HG03457 (cell line): ENCODE results near the gene PRM3.
A peak's percentile ranks its signal among the peaks of the same experiment; 100 is the strongest.

Experiments
- ATAC-seq: cut with Tn5 transposase; IDR thresholded peaks from one replicate; pipeline ENCODE4 v1.9.1; 2021; ENCODE audit warnings: moderate number of reproducible peaks; ENCODE audit not compliant: unreplicated experiment

PRM3 gene, protein sequence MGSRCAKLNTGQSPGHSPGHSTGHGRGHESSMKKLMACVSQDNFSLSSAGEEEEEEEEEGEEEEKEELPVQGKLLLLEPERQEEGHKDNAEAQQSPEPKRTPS

DNA sequence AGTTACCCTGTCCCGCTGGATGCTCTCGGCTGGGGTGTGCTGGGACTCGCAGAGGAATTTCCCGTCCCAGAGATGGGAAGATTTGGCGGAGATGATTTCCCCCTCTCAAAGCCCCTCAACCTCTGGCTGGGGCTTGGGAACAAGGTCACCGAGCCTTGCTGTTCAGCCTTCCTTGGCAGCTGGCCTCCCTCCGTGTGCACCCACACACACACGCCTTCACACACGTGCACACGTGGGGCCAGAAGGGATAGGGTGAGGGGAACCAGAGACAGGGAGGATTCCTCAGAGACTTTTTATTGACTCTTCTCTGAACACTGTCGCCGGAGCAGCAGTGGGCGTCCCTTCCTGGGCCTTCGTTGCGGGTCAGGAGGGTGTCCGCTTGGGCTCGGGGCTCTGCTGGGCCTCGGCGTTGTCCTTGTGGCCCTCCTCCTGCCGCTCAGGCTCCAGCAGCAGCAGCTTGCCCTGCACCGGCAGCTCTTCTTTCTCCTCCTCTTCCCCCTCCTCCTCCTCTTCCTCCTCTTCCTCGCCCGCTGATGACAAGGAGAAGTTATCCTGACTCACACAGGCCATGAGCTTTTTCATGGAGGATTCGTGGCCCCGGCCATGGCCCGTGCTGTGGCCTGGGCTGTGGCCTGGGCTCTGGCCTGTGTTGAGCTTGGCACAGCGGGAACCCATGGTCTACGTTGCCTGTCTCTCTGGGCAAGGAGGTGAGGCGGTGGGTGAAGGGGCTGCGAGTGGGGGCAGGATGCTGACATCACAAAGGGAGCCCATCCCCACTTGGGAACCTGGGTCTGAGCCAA lies at the start of gene PRM3:
Gene PRM3, minus strand, starts transcription at position 709 of the 800 bp plus-strand sequence. Its CDS starts 34 bp downstream, at position 675.
- no peak for ATAC-seq

DNA sequence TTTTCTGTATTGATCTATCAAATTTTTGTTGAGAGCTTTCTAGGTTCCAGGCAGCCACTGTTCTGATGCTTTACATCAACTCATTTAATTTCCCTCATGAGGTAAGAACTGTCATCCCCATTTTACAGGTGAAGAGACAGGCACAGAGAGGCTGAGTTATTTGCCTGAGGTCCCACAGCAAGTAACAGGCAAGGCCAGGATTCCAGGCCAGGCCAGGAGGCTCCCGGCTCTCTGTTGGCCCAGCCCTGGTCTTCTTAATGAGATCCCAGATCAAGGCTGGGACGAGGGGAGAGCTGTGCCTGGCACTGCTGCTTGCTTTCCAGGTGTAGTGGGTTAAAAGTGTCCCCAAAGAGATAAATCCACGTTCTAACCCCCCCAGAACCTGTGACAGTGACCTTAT lies 49.4 kb upstream of the PRM3 start:
- ATAC-seq, result no peak

DNA sequence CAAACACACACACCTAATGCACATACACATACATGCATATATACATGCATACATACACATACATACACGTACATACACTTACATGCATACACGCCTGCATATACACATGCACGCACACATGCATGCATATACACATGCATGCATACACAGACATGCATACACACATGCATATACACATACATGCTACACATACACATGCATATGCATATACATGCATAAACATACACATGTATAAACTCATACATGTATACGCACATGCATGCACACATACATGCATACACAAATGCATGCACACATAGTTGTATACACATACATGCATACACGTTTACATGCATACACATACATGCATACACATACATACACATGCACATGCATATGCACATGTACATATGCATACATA lies 48.2 kb upstream of the PRM3 start:
- no peak for ATAC-seq

DNA sequence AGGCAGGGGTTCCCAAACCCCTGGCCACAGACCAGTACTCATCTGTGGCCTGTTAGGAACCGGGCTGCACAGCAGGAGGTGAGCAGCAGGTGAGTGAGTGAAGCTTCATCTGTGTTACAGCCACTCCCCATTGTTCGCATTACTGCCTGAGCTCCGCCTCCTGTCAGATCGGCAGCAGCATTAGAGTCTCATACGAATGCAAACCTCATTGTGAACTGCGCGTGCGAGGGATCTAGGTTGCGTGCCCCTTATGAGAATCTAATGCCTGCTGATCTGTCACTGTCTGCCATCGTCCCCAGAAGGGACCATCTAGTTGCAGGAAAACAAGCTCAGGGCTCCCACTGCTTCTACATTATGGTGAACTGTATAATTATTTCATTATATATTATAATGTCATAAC lies 46.7 kb upstream of the PRM3 start:
- ATAC-seq, result no peak

DNA sequence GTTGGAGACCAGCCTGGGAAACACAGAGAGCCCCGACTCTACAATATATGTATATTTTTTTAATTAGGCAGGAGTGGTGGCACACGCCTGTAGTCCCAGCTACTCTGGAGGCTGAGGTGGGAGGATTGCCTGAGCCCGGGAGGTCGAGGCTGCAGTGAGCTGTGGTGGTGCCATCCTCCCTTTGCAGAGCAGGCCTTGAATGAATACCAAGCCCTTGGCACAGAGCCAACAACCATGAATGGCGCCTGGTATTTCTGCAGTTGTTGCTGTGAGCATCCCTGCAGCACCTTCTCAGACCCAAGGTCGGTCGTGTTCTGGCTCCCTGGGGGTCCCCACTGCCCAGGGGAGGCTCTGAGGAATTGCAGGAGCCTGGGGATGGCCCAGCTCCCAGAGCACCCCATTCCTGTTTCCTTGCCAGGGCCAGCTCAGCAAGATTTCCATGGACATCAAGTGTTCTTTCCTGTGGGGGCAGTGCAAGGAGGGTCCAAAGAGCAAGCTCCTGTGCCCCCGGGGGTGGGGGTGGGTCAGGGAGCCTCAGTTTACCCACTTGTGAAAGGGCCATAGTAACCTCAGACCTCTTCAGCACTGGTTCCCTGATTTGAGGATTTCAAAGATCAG lies 46.2 kb upstream of the PRM3 start:
- ATAC-seq, result no peak

DNA sequence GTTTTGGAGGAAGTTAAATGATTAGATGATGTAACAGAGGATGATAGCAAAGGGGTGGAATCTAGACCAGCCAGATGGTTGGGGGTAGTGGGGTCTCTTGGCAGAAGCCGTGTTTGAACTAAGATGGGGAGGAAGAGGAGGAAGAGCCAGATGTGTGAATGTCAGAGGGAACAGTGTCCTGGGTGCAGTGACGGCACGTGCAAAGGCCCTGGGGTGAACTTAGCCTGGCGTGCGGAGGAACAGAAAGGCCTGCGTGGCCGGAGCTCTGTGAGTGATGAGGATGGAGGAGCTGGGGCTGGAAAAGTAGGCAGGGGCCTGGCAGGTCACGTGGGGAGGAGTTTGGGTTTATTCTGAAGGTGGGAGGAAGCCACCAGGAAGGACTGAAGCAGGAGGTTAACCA lies 45.4 kb upstream of the PRM3 start:
- ATAC-seq, result no peak

DNA sequence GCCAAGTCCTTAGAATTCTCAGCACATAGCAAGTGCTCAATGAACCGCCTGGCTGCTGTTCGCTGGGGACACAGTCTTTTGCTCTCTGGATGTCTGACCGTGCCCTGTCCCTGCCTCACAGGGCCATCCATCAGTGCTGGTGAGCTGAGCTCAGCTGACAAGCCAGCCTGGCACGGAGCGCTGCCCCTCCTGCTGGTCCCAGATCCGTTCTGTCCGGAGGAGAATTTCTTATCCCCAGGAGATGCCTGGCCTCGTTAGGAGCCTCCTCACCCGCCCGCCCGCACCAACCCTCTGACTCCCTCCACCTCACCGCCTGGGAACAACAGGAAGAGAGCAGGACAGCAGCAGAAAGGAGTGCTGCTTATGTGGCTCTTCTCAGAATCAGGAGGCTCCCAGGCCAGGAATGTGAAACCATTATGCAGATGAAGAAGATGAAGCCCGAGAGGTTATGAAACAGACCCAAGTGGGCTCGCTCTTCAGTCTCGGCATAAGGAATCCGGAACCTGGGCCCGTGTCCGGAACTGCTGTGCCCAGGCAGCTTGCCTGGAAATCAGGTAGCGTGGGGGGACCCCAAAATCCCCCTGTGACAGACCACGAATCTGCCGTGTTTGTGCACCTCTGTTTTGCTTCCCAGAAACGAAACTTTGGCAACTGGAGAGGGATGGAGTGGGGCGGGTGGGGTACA lies 43.0 kb upstream of the PRM3 start:
- no peak for ATAC-seq

DNA sequence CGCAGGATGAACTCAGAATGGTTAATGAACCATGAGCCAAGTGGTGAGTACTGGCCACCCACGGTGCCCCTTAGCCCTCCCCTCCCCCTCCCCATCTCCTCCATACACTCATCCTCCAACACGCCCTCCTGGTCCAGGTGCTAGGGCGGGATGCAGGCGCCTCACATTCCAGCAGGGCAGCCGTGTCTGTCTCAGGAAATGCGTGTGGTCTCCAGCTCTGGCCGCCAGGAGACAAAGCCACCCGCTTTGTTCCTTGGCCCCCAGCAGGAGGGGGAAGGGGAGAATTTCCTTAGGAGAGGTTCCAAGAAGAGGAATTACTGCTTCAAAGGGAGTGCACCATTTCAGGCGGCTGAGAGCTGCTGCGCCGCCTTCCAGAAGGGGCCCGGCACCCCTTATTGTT lies 42.1 kb upstream of the PRM3 start:
- no peak for ATAC-seq

DNA sequence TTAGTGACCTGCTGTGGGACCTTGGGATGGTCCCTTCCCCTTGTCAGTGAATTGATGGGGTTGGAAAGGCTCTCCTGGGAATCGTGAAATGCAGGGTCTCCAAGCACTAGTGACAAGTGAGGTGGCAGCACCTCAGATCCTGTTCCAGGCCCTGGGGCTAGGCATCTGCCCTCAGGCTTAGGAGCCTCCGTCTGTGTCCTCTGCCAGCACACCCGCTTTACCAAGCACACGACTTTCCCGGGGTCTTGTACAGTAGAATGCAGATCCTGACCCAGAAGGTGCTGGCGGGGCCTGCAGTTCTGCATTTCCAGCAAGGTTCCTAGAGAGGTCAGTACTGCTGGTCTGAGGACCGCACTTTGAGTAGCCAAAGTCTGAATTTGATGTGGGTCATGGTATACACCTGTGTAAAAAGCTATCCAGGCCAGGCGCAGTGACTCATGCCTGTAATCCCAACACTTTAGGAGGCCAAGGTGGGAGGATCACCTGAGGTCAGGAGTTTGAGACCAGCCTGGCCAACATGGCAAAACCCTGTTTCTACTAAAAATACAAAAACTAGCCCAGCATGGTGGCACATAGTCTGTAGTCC lies 41.0 kb upstream of the PRM3 start:
- ATAC-seq, result no peak

DNA sequence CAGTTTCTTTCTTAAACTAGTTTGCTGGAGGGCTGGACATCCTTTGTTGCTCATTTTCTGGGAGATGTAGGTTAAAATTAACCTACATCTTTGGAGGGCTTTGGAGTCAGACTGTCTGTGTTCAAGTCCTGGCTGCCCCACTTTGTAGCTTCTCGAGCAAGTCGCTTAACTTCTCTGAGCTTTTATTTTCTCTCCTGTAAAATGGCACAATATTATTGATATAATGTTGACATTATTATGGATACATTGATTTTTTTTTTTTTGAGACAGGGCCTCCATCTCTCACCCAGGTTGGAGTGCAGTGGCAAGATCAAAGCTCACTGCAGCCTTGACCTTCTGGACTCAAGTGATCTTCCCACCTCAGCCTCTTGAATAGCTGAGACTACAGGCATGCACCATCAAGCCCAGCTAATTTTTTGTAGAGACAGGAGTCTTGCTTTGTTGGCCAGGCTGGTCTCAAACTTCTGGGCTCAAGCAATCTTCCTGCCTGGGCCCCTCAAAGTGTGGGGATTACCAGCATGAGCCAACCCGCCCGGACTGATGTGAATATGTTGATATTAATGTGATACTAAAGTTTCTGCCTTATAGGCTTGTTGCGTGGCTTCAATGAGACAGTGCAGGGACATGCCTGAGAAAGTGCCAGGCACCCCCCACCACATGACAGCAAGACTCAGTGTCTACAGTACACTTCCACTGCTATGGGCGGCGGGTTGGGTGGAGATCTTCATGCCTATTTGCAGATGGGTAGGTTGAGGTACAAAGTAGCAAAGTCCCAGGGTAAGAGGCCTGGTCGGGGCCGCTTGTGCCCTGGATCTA lies 40.3 kb upstream of the PRM3 start:
- no peak for ATAC-seq

DNA sequence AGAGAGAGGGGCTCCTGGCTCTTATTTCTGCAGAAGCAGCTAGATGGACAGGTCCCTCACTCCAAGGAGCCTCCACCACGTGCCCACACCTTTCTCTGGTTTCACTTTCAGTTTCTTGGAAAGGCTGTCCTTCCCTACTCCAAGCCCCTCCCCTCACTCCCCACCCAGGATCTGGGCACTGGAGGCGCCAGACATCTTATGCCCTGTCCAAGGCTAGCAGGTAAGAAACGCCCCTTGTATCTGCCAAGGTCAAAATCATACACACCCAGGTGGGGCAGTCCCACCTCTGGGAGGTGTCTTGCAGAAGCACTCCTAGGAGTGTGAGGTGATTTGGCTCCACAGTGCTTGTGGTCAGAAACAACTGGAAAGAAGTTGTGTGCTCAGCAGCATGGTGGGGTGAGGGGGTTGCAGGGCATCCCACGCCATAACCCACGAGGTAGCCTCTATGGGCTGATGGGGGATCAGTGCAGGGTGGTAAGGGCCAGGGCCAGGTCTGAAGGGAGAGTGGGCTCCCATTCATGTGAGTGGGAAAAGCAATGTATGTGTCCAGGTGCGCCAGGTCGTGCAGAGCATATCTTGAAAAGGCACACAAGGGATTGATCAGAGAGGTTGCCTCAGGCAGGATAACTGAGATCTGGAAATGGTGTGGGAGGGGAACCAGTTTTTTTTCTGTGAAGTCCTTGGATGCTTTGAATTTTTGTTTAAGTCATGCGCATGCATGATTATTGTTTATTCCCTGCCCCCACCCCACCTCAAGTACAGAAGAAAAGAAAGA lies 39.5 kb upstream of the PRM3 start:
- ATAC-seq, result no peak

DNA sequence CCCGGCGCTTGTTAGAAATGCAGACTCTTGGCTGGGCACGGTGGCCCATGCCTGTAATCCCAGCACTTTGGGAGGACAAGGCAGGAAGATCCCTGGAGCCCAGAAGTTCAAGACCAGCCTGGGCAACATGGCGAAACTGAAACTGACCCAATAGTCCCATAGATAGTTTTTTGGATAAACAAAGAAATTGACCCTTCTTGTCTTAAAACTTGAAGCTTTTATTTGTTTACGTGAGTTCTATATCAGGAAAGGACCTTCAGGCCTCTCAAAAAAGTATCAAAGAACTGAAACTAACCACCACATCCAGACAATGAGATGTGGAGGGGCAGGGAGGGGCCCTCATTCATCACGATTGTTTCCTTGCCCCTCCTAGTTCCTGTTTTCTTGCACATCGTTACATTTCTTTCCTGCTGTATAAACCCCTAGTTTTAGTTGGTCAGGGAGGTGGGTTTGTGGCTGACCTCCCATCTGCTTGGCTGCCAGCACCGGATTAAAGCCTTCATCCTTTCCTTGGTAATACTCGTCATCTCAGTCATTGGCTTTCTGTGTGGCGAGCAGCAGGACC lies 37.6 kb upstream of the PRM3 start:
- ATAC-seq, result peak; percentile 31

DNA sequence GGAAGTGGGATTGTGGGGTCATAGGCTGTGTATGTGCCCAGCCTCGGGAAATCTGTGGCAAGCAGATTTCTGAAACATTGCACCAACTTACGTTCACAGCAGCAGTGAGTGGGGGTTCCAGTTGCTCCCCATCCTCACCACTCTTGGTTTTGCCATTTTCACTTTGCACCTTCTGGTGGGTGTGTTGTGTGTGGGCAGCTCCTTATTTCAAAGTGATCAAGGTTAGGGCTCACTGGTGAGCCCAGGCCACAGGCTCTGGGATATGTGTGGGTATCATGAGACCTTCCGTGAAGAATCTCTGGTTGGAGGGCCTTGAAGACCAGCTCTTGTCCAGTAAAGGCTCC lies 37.2 kb upstream of the PRM3 start:
- ATAC-seq, result no peak

DNA sequence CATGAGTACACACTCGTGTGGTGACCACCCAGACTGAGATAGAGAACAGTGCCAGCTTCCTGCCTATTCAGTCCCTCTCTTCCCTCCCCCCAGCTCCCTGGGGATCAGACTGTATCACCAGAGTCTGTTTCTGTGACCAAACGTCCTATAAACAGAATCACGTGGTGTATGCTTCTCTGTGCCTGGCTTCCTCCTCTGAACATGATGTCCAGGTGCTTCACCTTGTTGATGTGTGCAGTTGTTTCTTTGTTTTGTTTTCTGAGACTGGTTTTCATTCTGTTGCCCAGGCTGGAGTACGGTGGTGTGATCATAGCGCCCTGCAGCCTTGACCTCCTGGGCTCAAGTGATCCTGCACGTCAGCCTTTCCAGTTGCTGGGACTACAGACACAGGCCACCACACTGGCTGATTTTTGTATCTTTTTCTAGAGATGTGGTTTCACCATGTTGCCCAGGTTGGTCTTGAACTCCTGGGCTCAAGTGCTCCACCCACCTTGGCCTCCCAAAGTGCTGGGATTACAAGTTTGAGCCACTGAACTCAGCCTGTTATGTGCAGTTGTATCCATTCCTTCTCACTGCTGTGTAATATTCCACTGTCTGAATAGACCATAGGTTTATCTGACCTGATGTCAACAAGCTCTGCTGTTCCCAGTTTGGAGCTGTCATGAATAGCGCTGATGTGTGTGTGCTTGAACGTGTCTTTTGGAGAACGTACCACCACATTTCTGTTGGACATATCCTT lies 36.6 kb upstream of the PRM3 start:
- no peak for ATAC-seq

DNA sequence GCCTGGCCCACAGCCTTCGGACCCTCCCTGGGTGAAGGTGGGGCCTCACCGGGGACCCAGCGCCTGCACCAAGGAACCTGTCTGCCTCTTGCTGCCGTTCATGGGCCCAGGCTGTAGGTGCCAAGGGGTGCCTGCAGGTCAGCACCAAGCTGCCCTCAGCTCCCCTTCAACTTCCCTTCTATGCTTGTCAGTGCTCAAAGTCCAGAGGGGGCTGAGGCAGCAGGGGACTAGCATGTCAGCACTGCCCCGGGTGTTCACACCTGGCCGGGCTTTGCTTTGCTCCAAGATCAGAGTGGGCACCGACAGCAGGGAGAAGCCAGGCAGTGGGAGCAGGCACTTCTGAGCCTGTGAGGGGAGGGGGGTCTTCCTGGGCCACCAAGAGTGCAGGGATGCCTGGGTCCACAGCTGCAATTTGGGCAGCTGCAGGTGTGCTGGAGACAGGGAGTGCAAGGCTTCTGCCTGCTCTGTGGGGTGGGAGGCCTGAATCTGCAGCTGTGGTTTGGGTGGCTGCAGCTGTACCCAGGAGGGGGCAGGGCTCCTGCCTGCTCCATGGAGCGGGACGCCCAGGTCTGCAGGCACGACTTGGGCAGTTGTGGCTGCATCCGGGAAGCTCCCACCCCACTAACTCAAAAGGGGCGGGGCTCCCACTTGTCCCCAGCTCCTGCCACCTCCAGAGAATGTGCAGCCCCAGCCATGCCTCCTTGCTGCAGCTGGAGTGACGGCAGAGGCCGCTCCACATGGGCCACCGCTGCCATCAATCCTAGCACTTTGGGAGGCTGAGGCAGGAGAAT lies 35.3 kb upstream of the PRM3 start:
- no peak for ATAC-seq

DNA sequence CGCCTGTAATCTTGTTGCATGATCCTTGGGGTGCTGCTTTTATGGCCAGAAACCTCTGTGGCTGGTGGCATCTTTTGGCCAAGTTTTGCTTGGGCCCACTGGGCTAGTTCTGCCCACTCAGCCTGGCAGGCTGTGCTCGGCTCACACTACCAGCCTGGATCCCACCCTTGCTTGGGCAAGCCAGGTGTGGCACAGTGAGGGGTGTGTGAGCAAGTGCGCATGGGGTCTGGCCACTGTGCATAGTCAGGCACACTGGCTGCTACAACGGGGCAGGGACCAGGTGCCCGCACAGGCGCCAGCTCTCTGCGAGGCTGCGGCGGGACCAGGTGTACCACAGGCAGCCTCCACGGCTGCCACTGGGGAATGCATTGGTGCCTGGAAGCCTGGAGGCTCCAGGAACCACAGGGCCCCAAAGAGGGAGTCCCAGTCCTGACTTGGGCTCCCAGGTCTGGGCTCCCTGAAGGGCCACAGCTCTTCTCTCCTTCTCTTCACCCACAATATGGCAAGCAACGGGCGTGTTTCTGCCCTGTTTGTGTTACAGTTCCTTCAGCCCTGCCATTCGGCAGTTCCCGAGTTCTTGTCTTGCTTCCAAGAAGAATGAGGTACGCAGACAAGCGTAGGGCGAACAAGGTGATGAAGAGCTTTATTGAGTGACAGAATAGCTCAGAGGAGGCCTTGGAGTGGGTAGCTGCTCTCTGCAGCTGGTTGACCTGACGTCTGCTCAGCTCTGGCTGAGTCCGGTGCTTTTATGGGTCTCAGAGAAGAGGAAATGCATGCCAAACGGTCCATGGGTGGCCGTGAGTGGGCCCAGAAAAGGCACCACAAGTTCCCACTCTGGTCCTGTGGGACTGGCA lies 34.4 kb upstream of the PRM3 start:
- no peak for ATAC-seq

DNA sequence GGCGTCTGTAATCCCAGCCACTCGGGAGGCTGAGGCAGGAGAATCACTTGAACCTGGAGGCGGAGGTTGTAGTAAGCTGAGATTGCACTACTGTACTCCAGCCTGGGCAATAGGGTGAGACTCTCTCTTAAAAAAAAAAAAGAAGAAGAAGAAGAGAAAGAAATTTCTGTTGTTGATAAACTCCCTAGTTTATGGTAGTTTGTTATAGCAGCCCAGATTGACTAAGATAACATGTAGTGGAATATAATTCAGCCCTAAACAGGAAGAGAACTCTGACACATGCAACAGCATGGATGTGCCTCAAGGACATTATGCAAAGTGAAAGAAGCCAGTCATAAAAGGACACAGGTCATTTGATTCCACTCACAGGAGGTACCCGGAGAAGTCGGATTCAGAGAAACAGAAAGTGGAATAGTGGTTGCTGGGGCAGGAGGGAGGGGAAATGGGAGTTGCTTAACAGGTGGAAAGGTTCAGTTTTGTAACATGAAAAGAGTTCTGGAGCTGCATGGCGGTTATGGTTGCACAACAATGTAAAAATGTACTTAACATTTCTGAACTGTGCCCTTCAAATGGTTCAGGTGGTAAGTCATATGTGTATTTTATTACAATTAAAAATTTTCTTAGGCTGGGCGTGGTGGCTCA lies 33.7 kb upstream of the PRM3 start:
- ATAC-seq, result no peak
